ENCODE data around the gene TTC27.

Gene TTC27

DNA sequence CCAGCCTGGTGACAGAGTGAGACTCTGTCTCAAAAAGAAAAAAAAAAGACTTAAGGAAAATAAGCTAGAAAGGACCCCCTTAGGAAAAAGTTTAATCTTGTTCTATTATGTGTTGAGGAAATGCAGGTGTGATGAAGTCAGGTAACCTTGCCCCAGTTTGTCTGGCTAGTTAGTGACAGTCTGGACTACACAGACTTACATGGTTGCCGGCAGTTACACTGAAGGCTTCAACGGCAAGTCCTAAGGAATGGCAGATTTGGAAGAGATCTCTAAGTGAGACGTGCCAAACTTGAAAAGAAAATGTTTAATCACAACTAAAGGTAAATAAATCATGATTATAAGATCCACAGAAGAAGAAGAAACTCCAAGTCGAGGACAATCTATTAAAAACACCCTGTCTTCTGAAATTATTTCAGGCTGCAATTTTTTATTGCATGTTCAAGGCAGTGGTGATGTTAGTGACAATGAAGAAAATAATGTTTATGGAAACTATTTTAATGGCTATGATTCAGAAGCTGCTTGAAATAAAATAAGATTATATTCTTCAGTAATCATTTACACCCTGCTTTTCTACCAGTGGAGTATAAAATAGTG is 84.2 kb downstream of the TTC27 start:
- no peak for ATAC-seq (ENCODE audit: insufficient read depth, low read depth)
- no peak overlapping the region for H3K4me2 ChIP-seq (ENCODE audit: insufficient read depth, low read length)
- H3K79me2 ChIP-seq (ENCODE audit: insufficient read depth, low read length) = no peaks in the 10 kb centered on the region
- H3K36me3 ChIP-seq (ENCODE audit: insufficient read depth, low read length) = peaks cover 14% of the 10 kb centered on the region; the same call in 1 of the 2 replicates
- TF ChIP-seq, protein P1, sequence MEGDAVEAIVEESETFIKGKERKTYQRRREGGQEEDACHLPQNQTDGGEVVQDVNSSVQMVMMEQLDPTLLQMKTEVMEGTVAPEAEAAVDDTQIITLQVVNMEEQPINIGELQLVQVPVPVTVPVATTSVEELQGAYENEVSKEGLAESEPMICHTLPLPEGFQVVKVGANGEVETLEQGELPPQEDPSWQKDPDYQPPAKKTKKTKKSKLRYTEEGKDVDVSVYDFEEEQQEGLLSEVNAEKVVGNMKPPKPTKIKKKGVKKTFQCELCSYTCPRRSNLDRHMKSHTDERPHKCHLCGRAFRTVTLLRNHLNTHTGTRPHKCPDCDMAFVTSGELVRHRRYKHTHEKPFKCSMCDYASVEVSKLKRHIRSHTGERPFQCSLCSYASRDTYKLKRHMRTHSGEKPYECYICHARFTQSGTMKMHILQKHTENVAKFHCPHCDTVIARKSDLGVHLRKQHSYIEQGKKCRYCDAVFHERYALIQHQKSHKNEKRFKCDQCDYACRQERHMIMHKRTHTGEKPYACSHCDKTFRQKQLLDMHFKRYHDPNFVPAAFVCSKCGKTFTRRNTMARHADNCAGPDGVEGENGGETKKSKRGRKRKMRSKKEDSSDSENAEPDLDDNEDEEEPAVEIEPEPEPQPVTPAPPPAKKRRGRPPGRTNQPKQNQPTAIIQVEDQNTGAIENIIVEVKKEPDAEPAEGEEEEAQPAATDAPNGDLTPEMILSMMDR (IDR thresholded peaks at IDR 0.05; ENCODE audit: borderline replicate concordance, extremely low read depth, low read length, poor library complexity, severe bottlenecking) = no peak
- no peak for TF ChIP-seq EZH2 (IDR thresholded peaks at IDR 0.05; ENCODE audit: borderline replicate concordance, low read depth, low read length, severe bottlenecking)
- H3K9me3 ChIP-seq (ENCODE audit: insufficient read depth, low read length, severe bottlenecking) = no peaks in the 10 kb centered on the region
- no peak overlapping the region for H3K4me3 ChIP-seq (ENCODE audit: low read depth in 1 of 2, low read length in 2 of 2)
- no peak for DNase-seq
- H3K27me3 ChIP-seq (ENCODE audit: insufficient read depth, low read length, poor library complexity) = no peaks in the 10 kb centered on the region
- H3K27ac ChIP-seq (ENCODE audit: low read length) = no peak overlapping the region
- H2AFZ ChIP-seq (ENCODE audit: low read depth, low read length) = no peak overlapping the region
- H3K9ac ChIP-seq (ENCODE audit: low read depth, low read length) = no peak overlapping the region
- no peaks in the 10 kb centered on the region for H3K4me1 ChIP-seq (ENCODE audit: insufficient read depth, low read length)
- no peaks in the 10 kb centered on the region for H4K20me1 ChIP-seq (ENCODE audit: insufficient read depth, low read length)

DNA sequence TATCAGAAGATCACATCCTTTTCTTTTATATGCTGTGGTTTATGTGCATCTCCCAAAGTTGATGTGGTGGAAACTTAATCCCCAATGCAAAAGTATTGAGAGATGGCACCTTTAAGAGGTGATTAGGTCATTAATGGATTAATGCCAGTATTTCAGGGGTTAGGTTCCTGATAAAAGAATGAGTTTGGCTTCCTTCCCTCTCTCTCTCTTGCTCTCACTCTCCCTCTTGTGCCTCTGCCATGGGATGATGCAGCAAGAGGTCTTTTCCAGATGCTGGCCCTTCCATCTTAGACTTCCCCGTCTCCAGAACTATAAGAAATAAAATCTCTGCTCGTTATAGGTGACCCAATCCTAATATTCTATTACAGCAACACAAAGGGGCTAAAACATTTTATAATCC is 85.0 kb downstream of the TTC27 start:
- TF ChIP-seq EZH2 (IDR thresholded peaks at IDR 0.05; ENCODE audit: borderline replicate concordance, low read depth, low read length, severe bottlenecking) = no peak
- TF ChIP-seq, protein P1 (IDR thresholded peaks at IDR 0.05; ENCODE audit: borderline replicate concordance, extremely low read depth, low read length, poor library complexity, severe bottlenecking) = no peak
- Histone ChIP-seq H3K9ac (ENCODE audit: low read depth, low read length) (no peak overlapping the region), H3K9me3 (ENCODE audit: insufficient read depth, low read length, severe bottlenecking) (no peaks in the 10 kb centered on the region), H3K4me3 (ENCODE audit: low read depth in 1 of 2, low read length in 2 of 2) (no peak overlapping the region), H3K4me2 (ENCODE audit: insufficient read depth, low read length) (no peak overlapping the region), H3K79me2 (ENCODE audit: insufficient read depth, low read length) (no peaks in the 10 kb centered on the region), H3K36me3 (ENCODE audit: insufficient read depth, low read length) (peaks cover 16% of the 10 kb centered on the region; the same call in 1 of the 2 replicates), H4K20me1 (ENCODE audit: insufficient read depth, low read length) (no peaks in the 10 kb centered on the region), H3K4me1 (ENCODE audit: insufficient read depth, low read length) (no peaks in the 10 kb centered on the region), H3K27me3 (ENCODE audit: insufficient read depth, low read length, poor library complexity) (no peaks in the 10 kb centered on the region), H3K27ac (ENCODE audit: low read length) (no peak overlapping the region), H2AFZ (ENCODE audit: low read depth, low read length) (no peak overlapping the region)
- DNase-seq = no peak
- no peak for ATAC-seq (ENCODE audit: insufficient read depth, low read depth)

DNA sequence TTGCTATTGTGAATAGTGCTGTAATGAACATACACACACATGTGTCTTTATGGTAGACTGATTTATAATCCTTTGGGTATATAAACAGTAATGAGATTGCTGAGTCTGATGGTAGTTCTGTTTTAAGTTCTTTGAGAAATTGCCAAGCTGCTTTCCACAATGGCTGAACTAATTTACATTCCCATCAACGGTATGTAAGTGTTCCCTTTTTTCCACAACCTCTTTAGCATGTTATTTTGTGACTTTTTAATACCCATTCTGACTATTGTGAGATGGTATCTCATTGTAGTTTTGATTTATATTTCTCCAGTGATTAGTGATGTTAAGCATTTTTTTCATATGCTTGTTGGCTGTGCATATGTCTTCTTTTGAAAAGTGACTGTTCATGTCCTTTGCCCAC is 86.7 kb downstream of the TTC27 start:
- Histone ChIP-seq H3K4me2 (ENCODE audit: insufficient read depth, low read length) (no peak overlapping the region), H3K4me1 (ENCODE audit: insufficient read depth, low read length) (no peaks in the 10 kb centered on the region), H3K79me2 (ENCODE audit: insufficient read depth, low read length) (no peaks in the 10 kb centered on the region), H3K9ac (ENCODE audit: low read depth, low read length) (no peak overlapping the region), H2AFZ (ENCODE audit: low read depth, low read length) (no peak overlapping the region), H3K27ac (ENCODE audit: low read length) (no peak overlapping the region), H3K9me3 (ENCODE audit: insufficient read depth, low read length, severe bottlenecking) (no peaks in the 10 kb centered on the region), H3K4me3 (ENCODE audit: low read depth in 1 of 2, low read length in 2 of 2) (no peak overlapping the region), H3K36me3 (ENCODE audit: insufficient read depth, low read length) (peaks cover 18% of the 10 kb centered on the region; the same call in 1 of the 2 replicates), H4K20me1 (ENCODE audit: insufficient read depth, low read length) (no peaks in the 10 kb centered on the region), H3K27me3 (ENCODE audit: insufficient read depth, low read length, poor library complexity) (no peaks in the 10 kb centered on the region)
- TF ChIP-seq EZH2 (IDR thresholded peaks at IDR 0.05; ENCODE audit: borderline replicate concordance, low read depth, low read length, severe bottlenecking) = no peak
- DNase-seq (no peak), ATAC-seq (ENCODE audit: insufficient read depth, low read depth) (no peak)

DNA sequence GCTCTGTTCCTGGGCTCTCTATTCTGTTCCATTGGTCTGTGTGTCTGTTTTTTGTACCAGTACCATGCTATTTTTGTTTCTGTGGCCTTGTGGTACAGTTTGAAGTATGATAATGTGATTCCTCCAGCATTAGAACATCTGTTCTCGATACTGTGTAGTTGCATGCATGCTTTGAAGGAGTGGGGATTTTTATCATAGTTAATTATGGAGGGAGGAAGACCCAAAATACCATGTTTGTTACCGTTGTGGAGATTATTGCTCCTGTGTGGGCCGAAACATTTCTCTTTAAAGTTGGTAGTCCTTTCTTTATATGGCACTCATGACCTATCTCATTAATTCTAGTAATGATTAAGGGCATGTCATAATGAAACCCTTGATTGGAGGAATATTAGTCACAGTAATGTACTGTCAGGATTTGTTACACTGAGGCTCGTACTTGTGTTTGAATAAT is 87.6 kb downstream of the TTC27 start:
- no peak for TF ChIP-seq EZH2 (IDR thresholded peaks at IDR 0.05; ENCODE audit: borderline replicate concordance, low read depth, low read length, severe bottlenecking)
- TF ChIP-seq, protein P1 (IDR thresholded peaks at IDR 0.05; ENCODE audit: borderline replicate concordance, extremely low read depth, low read length, poor library complexity, severe bottlenecking) = no peak
- H3K9ac ChIP-seq (ENCODE audit: low read depth, low read length) = no peak overlapping the region
- no peak for DNase-seq
- no peak for ATAC-seq (ENCODE audit: insufficient read depth, low read depth)
- no peaks in the 10 kb centered on the region for H3K9me3 ChIP-seq (ENCODE audit: insufficient read depth, low read length, severe bottlenecking)
- H3K79me2 ChIP-seq (ENCODE audit: insufficient read depth, low read length) = no peaks in the 10 kb centered on the region
- no peak overlapping the region for H3K4me2 ChIP-seq (ENCODE audit: insufficient read depth, low read length)
- no peaks in the 10 kb centered on the region for H3K27me3 ChIP-seq (ENCODE audit: insufficient read depth, low read length, poor library complexity)
- H3K36me3 ChIP-seq (ENCODE audit: insufficient read depth, low read length) = peaks cover 18% of the 10 kb centered on the region; the same call in 1 of the 2 replicates
- no peaks in the 10 kb centered on the region for H3K4me1 ChIP-seq (ENCODE audit: insufficient read depth, low read length)
- H4K20me1 ChIP-seq (ENCODE audit: insufficient read depth, low read length) = no peaks in the 10 kb centered on the region
- H2AFZ ChIP-seq (ENCODE audit: low read depth, low read length) = no peak overlapping the region
- no peak overlapping the region for H3K4me3 ChIP-seq (ENCODE audit: low read depth in 1 of 2, low read length in 2 of 2)
- no peak overlapping the region for H3K27ac ChIP-seq (ENCODE audit: low read length)

Measured in DND-41 (cell line).